ENCODE measurements around the gene CTSV. TPM values are rescaled to one million over a fixed set of nuclear protein-coding genes. Genes with fewer than 3 reads are reported as not detected.
"Not testable (repeated sequence)": the region's sequence is repeated elsewhere in the genome, so short reads cannot be mapped to it uniquely, and the experiment has no call there.

Gene CTSV
- 129 TPM for total RNA-seq
- 1,344 TPM for polyA plus RNA-seq
- long read RNA-seq, donor 1, transcript CTSV-201 (8 exons, 1,546 nt) = major isoform, 16 of 16 reads
- long read RNA-seq, donor 1, partial matches to known transcripts = 0 of 16 reads
- long read RNA-seq, donor 1, other reads (novel, unspliced or antisense) = 0 of 16 reads
- long read RNA-seq, donor 2 = 0 reads
- long read RNA-seq, donor 3, transcript CTSV-201 (8 exons, 1,546 nt) = major isoform, 111 of 240 reads
- long read RNA-seq, donor 3, partial matches to known transcripts = 119 of 240 reads
- long read RNA-seq, donor 3, other reads (novel, unspliced or antisense) = 10 of 240 reads
- long read RNA-seq, donor 4, transcript CTSV-201 (8 exons, 1,546 nt) = major isoform, 27 of 88 reads
- long read RNA-seq, donor 4, partial matches to known transcripts = 61 of 88 reads
- long read RNA-seq, donor 4, other reads (novel, unspliced or antisense) = 0 of 88 reads
- long read RNA-seq, donor 5, transcript CTSV-201 (8 exons, 1,546 nt) = major isoform, 68 of 139 reads
- long read RNA-seq, donor 5, partial matches to known transcripts = 66 of 139 reads
- long read RNA-seq, donor 5, other reads (novel, unspliced or antisense) = 5 of 139 reads
- long read RNA-seq, donor 6, transcript CTSV-201 (8 exons, 1,546 nt) = major isoform, 47 of 118 reads
- long read RNA-seq, donor 6, partial matches to known transcripts = 71 of 118 reads
- long read RNA-seq, donor 6, other reads (novel, unspliced or antisense) = 0 of 118 reads
- long read RNA-seq, donor 7, transcript CTSV-201 (8 exons, 1,546 nt) = major isoform, 74 of 169 reads
- long read RNA-seq, donor 7, partial matches to known transcripts = 95 of 169 reads
- long read RNA-seq, donor 7, other reads (novel, unspliced or antisense) = 0 of 169 reads
- long read RNA-seq, donor 8, transcript CTSV-201 (8 exons, 1,546 nt) = major isoform, 26 of 41 reads
- long read RNA-seq, donor 8, partial matches to known transcripts = 15 of 41 reads
- long read RNA-seq, donor 8, other reads (novel, unspliced or antisense) = 0 of 41 reads
- long read RNA-seq, donor 9, transcript CTSV-201 (8 exons, 1,546 nt) = major isoform, 42 of 75 reads
- long read RNA-seq, donor 9, partial matches to known transcripts = 33 of 75 reads
- long read RNA-seq, donor 9, other reads (novel, unspliced or antisense) = 0 of 75 reads
- long read RNA-seq, donor 10, transcript CTSV-201 (8 exons, 1,546 nt) = major isoform, 42 of 112 reads
- long read RNA-seq, donor 10, partial matches to known transcripts = 70 of 112 reads
- long read RNA-seq, donor 10, other reads (novel, unspliced or antisense) = 0 of 112 reads

- Histone ChIP-seq H3K9me3 (ENCODE audit: control insufficient read depth in 2 of 2, insufficient read depth in 1 of 2, low read length in 1 of 2) (peaks cover 0 to 5% of the 10 kb centered on the region in 2 donors), H3K4me1 (ENCODE audit: control insufficient read depth in 2 of 2, insufficient read depth in 2 of 2, low read length in 2 of 2) (peaks cover 3 to 11% of the 10 kb centered on the region in 2 donors), H3K36me3 (ENCODE audit: control insufficient read depth in 2 of 2, insufficient read depth in 2 of 2, low read length in 1 of 2) (no peaks in the 10 kb centered on the region), H3K27ac (ENCODE audit: low read depth in 1 of 2, low read length in 1 of 2) (peak within 1 kb of the TSS in 1 of 2 donors; percentile 32), H3K27me3 (ENCODE audit: control insufficient read depth in 2 of 2, insufficient read depth in 1 of 2, low read length in 1 of 2) (peaks cover 26 to 52% of the 10 kb centered on the region in 2 donors), H3K4me3 (ENCODE audit: low read length in 2 of 2) (peak within 1 kb of the TSS; percentile 33 to 46)
- DNase-seq (ENCODE audit: low read depth in 6 of 9, low spot score in 9 of 9) = peak; percentile 52 to 91 (median 79)
- 3% methylated on average over 80 of the region's 80 CpGs for WGBS
These were observed at the start of gene CTSV for GRCh38 chr9:97038611-97039513. CTSV (minus strand) TSS chr9:97039142; CDS start chr9:97038043, 1,099 bp downstream.

- H3K27me3 ChIP-seq (ENCODE audit: control insufficient read depth in 2 of 2, insufficient read depth in 1 of 2, low read length in 1 of 2); H3K36me3 ChIP-seq (ENCODE audit: control insufficient read depth in 2 of 2, insufficient read depth in 2 of 2, low read length in 1 of 2); H3K4me3 ChIP-seq (ENCODE audit: low read length in 2 of 2); H3K4me1 ChIP-seq (ENCODE audit: control insufficient read depth in 2 of 2, insufficient read depth in 2 of 2, low read length in 2 of 2); H3K9me3 ChIP-seq (ENCODE audit: control insufficient read depth in 2 of 2, insufficient read depth in 1 of 2, low read length in 1 of 2); DNase-seq (ENCODE audit: low read depth in 6 of 9, low spot score in 9 of 9): not testable (repeated sequence)
- peak overlapping the region; percentile 18 to 42 for H3K27ac ChIP-seq (ENCODE audit: low read depth in 1 of 2, low read length in 1 of 2)
- WGBS = 78% methylated on average over 3 of the region's 3 CpGs
These were observed 48.8 kb upstream of the CTSV start for GRCh38 chr9:97087668-97088215.

GRCh38 chr9:97084562-97084991 lies 45.6 kb upstream of the CTSV start:
- DNase-seq (ENCODE audit: low read depth in 6 of 9, low spot score in 9 of 9); H3K27ac ChIP-seq (ENCODE audit: low read depth in 1 of 2, low read length in 1 of 2); H3K4me3 ChIP-seq (ENCODE audit: low read length in 2 of 2); H3K9me3 ChIP-seq (ENCODE audit: control insufficient read depth in 2 of 2, insufficient read depth in 1 of 2, low read length in 1 of 2); H3K4me1 ChIP-seq (ENCODE audit: control insufficient read depth in 2 of 2, insufficient read depth in 2 of 2, low read length in 2 of 2); H3K27me3 ChIP-seq (ENCODE audit: control insufficient read depth in 2 of 2, insufficient read depth in 1 of 2, low read length in 1 of 2); H3K36me3 ChIP-seq (ENCODE audit: control insufficient read depth in 2 of 2, insufficient read depth in 2 of 2, low read length in 1 of 2): not testable (repeated sequence)
- 90% methylated on average over 6 of the region's 6 CpGs for WGBS

- 63% methylated on average over 25 of the region's 25 CpGs for WGBS
- DNase-seq (ENCODE audit: low read depth in 6 of 9, low spot score in 9 of 9) = no peak
- Histone ChIP-seq H3K4me3 (ENCODE audit: low read length in 2 of 2) (no peak overlapping the region), H3K27me3 (ENCODE audit: control insufficient read depth in 2 of 2, insufficient read depth in 1 of 2, low read length in 1 of 2) (peaks cover 21 to 41% of the 10 kb centered on the region in 2 donors), H3K27ac (ENCODE audit: low read depth in 1 of 2, low read length in 1 of 2) (no peak overlapping the region), H3K36me3 (ENCODE audit: control insufficient read depth in 2 of 2, insufficient read depth in 2 of 2, low read length in 1 of 2) (no peaks in the 10 kb centered on the region), H3K4me1 (ENCODE audit: control insufficient read depth in 2 of 2, insufficient read depth in 2 of 2, low read length in 2 of 2) (no peaks in the 10 kb centered on the region), H3K9me3 (ENCODE audit: control insufficient read depth in 2 of 2, insufficient read depth in 1 of 2, low read length in 1 of 2) (no peaks in the 10 kb centered on the region)
These were observed 39.4 kb upstream of the CTSV start for GRCh38 chr9:97078362-97078761.

GRCh38 chr9:97077452-97078295 lies 38.7 kb upstream of the CTSV start:
- H3K27me3 ChIP-seq (ENCODE audit: control insufficient read depth in 2 of 2, insufficient read depth in 1 of 2, low read length in 1 of 2) = peaks cover 21 to 41% of the 10 kb centered on the region in 2 donors

GRCh38 chr9:97076731-97077451 lies 37.9 kb upstream of the CTSV start:
- not testable (repeated sequence) for H3K4me3 ChIP-seq (ENCODE audit: low read length in 2 of 2); DNase-seq (ENCODE audit: low read depth in 6 of 9, low spot score in 9 of 9); H3K36me3 ChIP-seq (ENCODE audit: control insufficient read depth in 2 of 2, insufficient read depth in 2 of 2, low read length in 1 of 2); H3K4me1 ChIP-seq (ENCODE audit: control insufficient read depth in 2 of 2, insufficient read depth in 2 of 2, low read length in 2 of 2); H3K9me3 ChIP-seq (ENCODE audit: control insufficient read depth in 2 of 2, insufficient read depth in 1 of 2, low read length in 1 of 2); H3K27ac ChIP-seq (ENCODE audit: low read depth in 1 of 2, low read length in 1 of 2)
- H3K27me3 ChIP-seq (ENCODE audit: control insufficient read depth in 2 of 2, insufficient read depth in 1 of 2, low read length in 1 of 2) = peaks cover 21 to 43% of the 10 kb centered on the region in 2 donors
- WGBS = 20% methylated on average over 56 of the region's 56 CpGs

More at GRCh38 chr9:97077452-97078295, 38.7 kb upstream of the CTSV start:
- H3K9me3 ChIP-seq (ENCODE audit: control insufficient read depth in 2 of 2, insufficient read depth in 1 of 2, low read length in 1 of 2) = no peaks in the 10 kb centered on the region
- no peak overlapping the region for H3K4me3 ChIP-seq (ENCODE audit: low read length in 2 of 2)
- H3K4me1 ChIP-seq (ENCODE audit: control insufficient read depth in 2 of 2, insufficient read depth in 2 of 2, low read length in 2 of 2) = no peaks in the 10 kb centered on the region
- WGBS = 69% methylated on average over 37 of the region's 37 CpGs
- DNase-seq (ENCODE audit: low read depth in 6 of 9, low spot score in 9 of 9) = no peak
- no peaks in the 10 kb centered on the region for H3K36me3 ChIP-seq (ENCODE audit: control insufficient read depth in 2 of 2, insufficient read depth in 2 of 2, low read length in 1 of 2)
- H3K27ac ChIP-seq (ENCODE audit: low read depth in 1 of 2, low read length in 1 of 2) = no peak overlapping the region

- Histone ChIP-seq H3K36me3 (ENCODE audit: control insufficient read depth in 2 of 2, insufficient read depth in 2 of 2, low read length in 1 of 2) (no peaks in the 10 kb centered on the region), H3K27ac (ENCODE audit: low read depth in 1 of 2, low read length in 1 of 2) (no peak overlapping the region), H3K4me1 (ENCODE audit: control insufficient read depth in 2 of 2, insufficient read depth in 2 of 2, low read length in 2 of 2) (peaks cover 0 to 4% of the 10 kb centered on the region in 2 donors), H3K4me3 (ENCODE audit: low read length in 2 of 2) (no peak overlapping the region), H3K27me3 (ENCODE audit: control insufficient read depth in 2 of 2, insufficient read depth in 1 of 2, low read length in 1 of 2) (peaks cover 21 to 43% of the 10 kb centered on the region in 2 donors), H3K9me3 (ENCODE audit: control insufficient read depth in 2 of 2, insufficient read depth in 1 of 2, low read length in 1 of 2) (no peaks in the 10 kb centered on the region)
- DNase-seq (ENCODE audit: low read depth in 6 of 9, low spot score in 9 of 9) = no peak
- WGBS = 30% methylated on average over 11 of the region's 11 CpGs
These were observed 37.3 kb upstream of the CTSV start for GRCh38 chr9:97076238-97076637.
